HG03521 (cell line): Measurements from ENCODE around the gene KCNJ18.
"Not testable (repeated sequence)": the region's sequence is repeated elsewhere in the genome, so short reads cannot be mapped to it uniquely, and the experiment has no call there.

Source experiments
- ATAC-seq: cut with Tn5 transposase; IDR thresholded peaks from one replicate; pipeline ENCODE4 v1.9.1; 2021; ENCODE audit warnings: mild to moderate bottlenecking, moderate library complexity; ENCODE audit not compliant: unreplicated experiment

The KCNJ18 gene

GRCh38 chr17:21683897-21684296 lies 8.4 kb upstream of the KCNJ18 start:
- ATAC-seq, result not testable (repeated sequence)

DNA sequence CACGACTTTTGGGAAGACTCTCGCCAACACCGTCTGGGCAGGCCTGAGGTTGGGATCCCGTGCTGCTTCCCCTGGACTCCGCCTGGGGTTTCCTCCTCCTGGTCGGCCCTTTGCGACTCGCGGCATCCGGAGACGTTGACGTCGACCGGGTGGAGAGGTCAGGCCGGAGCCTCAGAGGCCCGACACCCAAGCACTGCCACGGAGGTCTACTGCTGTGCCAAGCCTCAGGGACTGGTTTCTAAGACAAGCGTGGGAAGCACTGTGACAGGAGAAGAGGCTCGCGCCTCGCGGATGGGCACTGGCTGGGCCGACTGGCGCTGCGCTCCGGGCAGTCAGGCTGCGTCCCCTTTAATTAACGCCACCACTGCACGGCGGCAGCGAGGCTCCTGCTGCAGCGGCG lies 7.9 kb upstream of the KCNJ18 start:
- not testable (repeated sequence) for ATAC-seq

DNA sequence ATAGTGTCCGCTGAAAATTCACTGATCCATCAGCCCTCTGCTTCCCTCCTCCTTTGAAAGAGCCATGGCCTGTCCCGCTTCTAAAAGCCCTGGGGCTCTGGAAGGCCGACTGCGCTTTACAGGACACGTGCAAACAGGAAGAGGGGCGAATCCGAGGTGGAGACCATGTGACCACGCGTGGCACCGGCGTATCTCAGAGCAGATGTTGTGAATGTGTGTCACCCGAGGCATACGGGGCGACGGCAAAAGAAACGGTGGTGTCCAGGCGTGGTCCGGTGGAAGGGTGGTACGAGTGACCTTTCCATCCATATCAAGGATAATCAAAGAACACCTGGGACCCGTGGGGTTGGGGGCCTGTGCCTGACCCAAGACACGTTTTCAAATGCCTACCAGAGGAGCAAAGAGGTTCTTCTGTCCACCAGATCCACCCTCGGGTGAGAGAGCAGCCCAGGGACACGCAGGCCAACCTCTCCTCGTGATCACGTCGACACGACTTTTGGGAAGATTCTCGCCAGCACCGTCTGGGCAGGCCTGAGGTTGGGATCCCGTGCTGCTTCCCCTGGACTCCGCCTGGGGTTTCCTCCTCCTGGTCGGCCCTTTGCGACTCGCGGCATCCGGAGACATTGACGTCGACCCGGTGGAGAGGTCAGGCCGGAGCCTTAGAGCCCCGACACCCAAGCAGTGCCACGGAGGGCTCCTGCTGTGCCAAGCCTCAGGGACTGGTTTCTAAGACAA lies 7.1 kb upstream of the KCNJ18 start:
- not testable (repeated sequence) for ATAC-seq

GRCh38 chr17:21686165-21687015 lies 5.9 kb upstream of the KCNJ18 start:
- ATAC-seq, result no peak

DNA sequence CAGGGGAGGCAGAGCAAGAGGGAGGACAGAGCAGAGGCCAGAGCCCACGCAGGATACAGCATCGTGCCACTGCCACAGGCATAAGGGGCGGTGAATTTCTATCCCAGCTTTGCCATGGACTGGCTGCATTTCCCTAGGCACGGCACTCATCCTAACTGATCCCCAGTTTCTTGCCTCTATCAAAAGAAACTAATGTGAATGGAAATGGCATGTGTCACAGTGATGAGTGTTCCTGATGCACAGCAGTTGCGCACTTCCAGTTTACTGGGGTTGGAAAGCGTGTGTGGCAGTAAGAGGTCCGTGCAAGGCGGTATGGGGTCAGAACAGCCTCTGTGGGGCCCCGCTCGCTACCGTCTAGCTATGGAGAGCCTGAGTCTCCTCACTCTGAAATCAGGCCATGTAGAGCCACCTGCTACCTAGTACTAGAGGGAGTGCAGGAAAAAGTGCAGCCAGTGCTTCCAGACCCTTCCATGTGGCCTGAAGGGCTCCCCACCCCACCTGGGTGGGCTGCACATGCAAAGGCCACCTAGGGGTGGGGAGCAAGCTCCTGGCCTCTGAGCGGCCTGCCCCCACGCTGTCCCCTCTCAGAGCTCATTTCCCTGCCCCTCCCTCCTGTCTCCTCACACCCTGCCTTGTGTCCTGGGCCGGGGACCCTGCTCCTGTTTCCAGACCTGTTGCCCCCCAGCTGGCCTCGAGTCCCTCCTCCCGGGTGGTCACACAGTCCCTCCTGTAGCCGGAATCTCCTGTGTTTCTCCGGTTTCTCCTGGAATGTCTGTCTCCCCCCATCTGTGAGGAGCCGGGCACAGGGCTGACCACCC lies 5.0 kb upstream of the KCNJ18 start:
- no peak for ATAC-seq

DNA sequence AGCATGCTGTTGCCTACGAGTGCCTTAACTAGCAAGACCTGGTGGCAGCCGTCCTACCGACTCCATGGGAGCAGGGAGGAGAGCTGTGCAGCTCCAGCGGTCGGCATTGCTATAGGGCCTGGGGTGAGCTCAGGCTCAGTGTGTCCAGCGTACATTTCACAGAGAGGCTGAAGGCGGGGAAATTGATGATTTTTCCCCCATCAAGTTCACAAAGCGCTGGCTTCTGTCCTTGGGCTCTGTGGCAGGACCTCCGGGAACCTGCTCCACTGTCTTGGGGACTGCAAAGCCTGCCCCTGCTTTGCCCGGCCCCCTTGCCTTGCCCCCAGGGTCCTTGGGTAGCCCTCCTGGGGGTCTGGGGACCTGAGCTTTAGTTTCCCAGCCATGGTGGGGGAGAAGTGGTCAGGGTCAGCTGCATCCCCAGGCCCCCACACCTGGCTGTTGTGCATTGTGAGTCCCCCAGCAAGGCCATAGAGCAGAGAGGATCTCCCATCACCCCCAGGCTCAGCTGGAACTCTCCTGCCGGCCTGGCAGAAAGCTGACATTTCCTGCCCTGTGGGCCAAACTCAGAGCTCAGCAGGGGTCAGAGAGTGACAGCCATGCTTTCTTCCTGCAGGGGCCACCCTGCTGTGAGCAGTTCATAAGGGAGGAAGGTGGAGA lies 3.9 kb upstream of the KCNJ18 start:
- ATAC-seq, result no peak

GRCh38 chr17:21689604-21690003 lies 2.7 kb upstream of the KCNJ18 start:
- ATAC-seq, result no peak

DNA sequence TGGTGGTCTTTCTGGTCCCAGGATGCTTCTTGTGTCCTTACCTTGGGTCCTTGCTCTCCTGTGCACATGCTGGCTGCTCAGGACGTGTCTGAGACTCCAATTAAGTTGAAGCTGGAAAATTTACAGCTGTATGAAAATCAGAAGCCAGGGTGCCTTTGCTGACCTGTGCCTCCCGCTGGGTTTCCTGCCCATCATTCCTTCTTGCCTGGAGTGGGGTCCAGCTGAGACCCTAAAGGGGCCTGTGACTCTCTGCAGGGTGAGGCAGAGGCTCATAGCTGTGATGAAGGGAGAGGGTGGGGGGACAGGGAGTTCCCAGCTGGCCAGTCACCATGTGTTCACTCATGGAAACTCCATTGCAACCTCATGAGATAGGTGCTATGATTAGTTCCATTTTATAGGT lies 1.5 kb upstream of the KCNJ18 start:
- not testable (repeated sequence) for ATAC-seq

DNA sequence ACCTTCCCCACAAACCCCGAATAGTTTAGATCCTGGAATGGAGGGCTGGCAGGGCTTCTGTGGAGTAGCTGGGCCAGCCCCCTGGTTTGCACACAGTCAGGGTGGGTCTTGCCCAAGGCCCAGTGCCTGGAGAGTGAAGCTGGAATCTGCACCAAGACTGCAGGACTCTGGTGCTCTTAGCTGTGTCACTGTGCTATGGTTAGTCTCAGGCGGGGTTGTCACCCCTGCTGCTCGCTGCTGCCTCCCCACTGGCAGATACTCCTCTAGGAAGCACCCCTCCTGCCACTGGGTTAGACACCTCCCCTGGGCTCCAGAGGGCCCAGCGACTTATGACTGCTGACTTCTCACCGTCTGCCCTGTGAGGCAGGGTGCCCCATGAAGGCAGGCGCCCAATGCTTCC lies 842 bp upstream of the KCNJ18 start:
- ATAC-seq, result not testable (repeated sequence)

GRCh38 chr17:21692704-21693065 lies 362 bp downstream of the KCNJ18 start:
- not testable (repeated sequence) for ATAC-seq

- ATAC-seq, result not testable (repeated sequence)
Observed at GRCh38 chr17:21693391-21693796, 1.1 kb downstream of the KCNJ18 start.

DNA sequence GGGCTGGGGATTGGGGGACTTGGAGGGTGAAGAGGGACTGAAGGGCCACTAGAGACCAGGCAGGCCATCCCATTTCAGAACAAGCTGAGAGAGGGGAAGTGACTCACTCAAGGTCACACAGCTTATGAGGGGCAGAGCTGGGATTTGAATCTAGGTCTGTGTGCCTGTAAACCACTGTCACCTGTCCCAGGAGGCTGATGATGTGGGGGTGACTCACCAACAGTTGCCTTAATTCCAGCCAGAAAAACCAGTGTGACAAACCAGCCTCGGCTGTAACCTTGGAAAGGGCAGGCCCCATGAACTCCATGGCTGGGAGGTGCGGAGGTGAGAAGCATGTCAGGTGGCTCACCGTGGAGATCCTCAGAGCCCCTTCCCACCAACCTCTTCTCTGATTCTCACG lies 1.6 kb downstream of the KCNJ18 start:
- ATAC-seq, result not testable (repeated sequence)

- ATAC-seq, result not testable (repeated sequence)
Observed at GRCh38 chr17:21696227-21696626, 3.9 kb downstream of the KCNJ18 start.

- ATAC-seq, result not testable (repeated sequence)
Observed at GRCh38 chr17:21696842-21697507, 4.7 kb downstream of the KCNJ18 start.

GRCh38 chr17:21697508-21697860 lies 5.2 kb downstream of the KCNJ18 start:
- not testable (repeated sequence) for ATAC-seq

DNA sequence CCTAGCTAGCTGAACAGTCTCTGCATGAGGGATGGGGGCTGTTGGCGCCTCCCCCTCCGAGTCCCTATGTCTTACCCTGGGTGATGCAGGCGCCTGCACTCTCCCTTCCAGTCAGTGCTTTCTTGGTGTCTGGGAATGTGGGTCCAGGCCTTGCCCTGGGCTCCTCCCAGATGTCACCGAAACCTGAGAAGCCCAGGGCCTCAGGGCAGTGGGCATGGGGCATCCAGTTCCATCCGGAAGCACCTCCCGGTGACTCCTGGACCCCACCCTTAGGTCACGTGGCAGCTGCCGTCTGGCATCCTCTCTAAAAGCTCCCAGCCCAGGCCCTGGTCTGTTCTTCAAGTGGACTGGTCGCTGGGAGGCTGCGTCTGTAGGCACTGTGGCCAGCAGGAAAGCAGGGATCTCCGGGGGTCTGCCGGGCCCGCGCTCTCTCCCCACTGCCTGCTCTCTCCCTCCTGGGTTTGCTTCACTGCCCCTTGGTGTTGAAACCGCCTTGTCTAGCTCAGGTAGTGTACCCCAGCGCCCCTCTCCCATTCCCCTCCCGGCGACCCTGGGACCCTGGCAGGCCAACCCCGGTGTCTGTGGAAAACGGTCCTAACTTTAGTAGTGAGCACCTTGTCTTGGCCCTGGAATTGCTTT lies 6.2 kb downstream of the KCNJ18 start:
- ATAC-seq, result not testable (repeated sequence)

- not testable (repeated sequence) for ATAC-seq
Observed at GRCh38 chr17:21699124-21699523, 6.8 kb downstream of the KCNJ18 start.

- ATAC-seq, result not testable (repeated sequence)
Observed at GRCh38 chr17:21699573-21700236, 7.4 kb downstream of the KCNJ18 start.

- not testable (repeated sequence) for ATAC-seq
Observed at GRCh38 chr17:21701090-21701489, 8.8 kb downstream of the KCNJ18 start.
